Astrocyte (in vitro differentiated cells and primary cell): Measurements from ENCODE around the gene NXF2.
"Not testable (repeated sequence)": the region's sequence is repeated elsewhere in the genome, so short reads cannot be mapped to it uniquely, and the experiment has no call there.

ENCODE experiments used
- CTCF ChIP-seq: IDR thresholded peaks from 2 replicates; pipeline ENCODE4 v1.5.1; 2011; ENCODE audit warnings: low read depth, mild to moderate bottlenecking, inconsistent platforms, low read length, moderate library complexity; ENCODE audit not compliant: insufficient read depth
- EZH2 ChIP-seq: IDR thresholded peaks from 2 replicates; pipeline ENCODE4 v1.6.1; 2012; ENCODE audit warnings: mild to moderate bottlenecking, low read length, inconsistent platforms; ENCODE audit not compliant: insufficient read depth

DNA sequence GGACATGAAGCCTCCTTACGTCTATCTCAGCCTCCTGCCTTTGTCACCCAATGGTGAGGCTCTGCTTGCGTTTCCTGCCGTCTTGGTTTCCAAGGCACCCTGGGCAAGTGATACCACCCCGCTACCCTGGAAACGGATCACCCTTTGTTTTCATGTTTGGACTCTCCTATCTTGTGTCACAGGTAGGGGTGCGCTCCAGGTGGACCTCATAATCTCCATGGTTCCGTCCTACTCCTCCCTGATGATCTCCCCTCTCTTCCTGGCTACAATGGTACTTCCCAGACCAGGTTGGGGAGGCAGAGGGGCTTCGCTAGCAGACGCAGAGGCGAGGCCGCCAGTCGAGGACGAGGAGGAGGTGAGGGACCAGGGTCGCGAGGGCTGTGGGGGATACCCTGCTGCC lies 32.0 kb upstream of the NXF2 start, which contains the start of gene TCP11X1:
- not testable (repeated sequence) for TF ChIP-seq CTCF, EZH2
